ENCODE measurements around the gene NKD1.

DNA sequence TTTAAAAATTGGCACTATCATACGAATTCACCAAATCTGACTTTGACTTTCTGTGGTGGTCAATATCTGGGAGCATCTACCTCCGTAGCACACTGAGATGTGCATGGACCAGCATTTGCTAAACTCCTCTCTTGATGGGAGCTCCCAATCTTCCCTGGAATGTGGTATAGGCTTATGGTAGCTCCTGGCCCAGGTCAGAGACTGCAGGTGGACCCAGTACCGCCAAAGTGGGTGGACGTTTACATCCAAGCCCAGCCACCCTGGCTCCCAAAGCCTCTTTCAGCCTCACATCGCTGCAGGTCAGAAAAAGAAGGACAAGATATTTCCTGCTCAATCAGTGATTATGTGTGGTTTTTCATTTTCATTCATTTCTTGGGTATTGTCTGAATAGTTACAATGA lies 43.1 kb upstream of the NKD1 start:
- TF ChIP-seq, protein P1, sequence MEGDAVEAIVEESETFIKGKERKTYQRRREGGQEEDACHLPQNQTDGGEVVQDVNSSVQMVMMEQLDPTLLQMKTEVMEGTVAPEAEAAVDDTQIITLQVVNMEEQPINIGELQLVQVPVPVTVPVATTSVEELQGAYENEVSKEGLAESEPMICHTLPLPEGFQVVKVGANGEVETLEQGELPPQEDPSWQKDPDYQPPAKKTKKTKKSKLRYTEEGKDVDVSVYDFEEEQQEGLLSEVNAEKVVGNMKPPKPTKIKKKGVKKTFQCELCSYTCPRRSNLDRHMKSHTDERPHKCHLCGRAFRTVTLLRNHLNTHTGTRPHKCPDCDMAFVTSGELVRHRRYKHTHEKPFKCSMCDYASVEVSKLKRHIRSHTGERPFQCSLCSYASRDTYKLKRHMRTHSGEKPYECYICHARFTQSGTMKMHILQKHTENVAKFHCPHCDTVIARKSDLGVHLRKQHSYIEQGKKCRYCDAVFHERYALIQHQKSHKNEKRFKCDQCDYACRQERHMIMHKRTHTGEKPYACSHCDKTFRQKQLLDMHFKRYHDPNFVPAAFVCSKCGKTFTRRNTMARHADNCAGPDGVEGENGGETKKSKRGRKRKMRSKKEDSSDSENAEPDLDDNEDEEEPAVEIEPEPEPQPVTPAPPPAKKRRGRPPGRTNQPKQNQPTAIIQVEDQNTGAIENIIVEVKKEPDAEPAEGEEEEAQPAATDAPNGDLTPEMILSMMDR (IDR thresholded peaks at IDR 0.05) = no peak
- no peak for TF ChIP-seq POLR2AphosphoS5 (IDR thresholded peaks at IDR 0.05)
- TF ChIP-seq POLR2A (IDR thresholded peaks at IDR 0.05) = no peak
- no peak for TF ChIP-seq EP300 (IDR thresholded peaks at IDR 0.05)
